Measurements from ENCODE around the gene ACACA.

DNA sequence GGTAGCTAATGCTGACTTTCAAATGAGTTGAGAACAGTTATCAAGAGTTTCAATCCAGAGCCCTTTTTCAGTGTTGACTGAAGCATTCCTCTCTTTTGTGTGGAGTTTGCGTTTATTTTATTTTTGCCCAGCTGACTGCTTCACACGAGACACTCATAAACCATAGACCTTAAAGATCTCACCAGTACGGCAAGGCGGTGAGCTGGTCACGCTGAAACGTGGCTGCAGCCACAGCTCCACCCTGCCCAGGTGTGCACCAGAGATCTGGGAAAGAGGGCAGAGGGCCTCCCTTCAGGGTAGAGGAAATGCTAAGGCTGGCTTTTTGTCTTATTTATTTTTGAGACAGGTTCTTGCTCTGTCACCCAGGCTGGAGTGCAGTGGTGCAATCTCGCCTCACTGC, 345.7 kb downstream of the ACACA start:
- TF ChIP-seq, protein P1, sequence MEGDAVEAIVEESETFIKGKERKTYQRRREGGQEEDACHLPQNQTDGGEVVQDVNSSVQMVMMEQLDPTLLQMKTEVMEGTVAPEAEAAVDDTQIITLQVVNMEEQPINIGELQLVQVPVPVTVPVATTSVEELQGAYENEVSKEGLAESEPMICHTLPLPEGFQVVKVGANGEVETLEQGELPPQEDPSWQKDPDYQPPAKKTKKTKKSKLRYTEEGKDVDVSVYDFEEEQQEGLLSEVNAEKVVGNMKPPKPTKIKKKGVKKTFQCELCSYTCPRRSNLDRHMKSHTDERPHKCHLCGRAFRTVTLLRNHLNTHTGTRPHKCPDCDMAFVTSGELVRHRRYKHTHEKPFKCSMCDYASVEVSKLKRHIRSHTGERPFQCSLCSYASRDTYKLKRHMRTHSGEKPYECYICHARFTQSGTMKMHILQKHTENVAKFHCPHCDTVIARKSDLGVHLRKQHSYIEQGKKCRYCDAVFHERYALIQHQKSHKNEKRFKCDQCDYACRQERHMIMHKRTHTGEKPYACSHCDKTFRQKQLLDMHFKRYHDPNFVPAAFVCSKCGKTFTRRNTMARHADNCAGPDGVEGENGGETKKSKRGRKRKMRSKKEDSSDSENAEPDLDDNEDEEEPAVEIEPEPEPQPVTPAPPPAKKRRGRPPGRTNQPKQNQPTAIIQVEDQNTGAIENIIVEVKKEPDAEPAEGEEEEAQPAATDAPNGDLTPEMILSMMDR (IDR thresholded peaks at IDR 0.05) = no peak
- no peak for TF ChIP-seq POLR2A (IDR thresholded peaks at IDR 0.05)

Data from adrenal gland (tissue), 5 donors.